IMR-90 (cell line): ENCODE results near the gene CLDN22. TPM values are rescaled to one million over a fixed set of nuclear protein-coding genes. Genes with fewer than 3 reads are reported as not detected.

Source experiments
- ATAC-seq: fragments of 200-7000 bp; cut with Tn5 transposase; 2 replicates; pipeline ENCODE4 v1.9.1; 2020; ENCODE audit warnings: low read depth, mild to moderate bottlenecking, moderate library complexity
- BruUV-seq: library from RNA; stranded (reverse); fragments of 400-500 nt; replicated peaks from 2 replicates; lab custom pipeline; 2021; lab: Mats Ljungman, UMichigan
- CTCF ChIA-PET: fragments of 300-600 bp; formaldehyde crosslinking; extraction: SDS; loops from one replicate; lab custom pipeline; 2021; ENCODE audit warnings: antibody characterized with exemption; lab: Yijun Ruan, JAX
- POLR2A ChIA-PET: fragments of 300-600 bp; sonication (Branson Sonifier 250); formaldehyde crosslinking; loops from one replicate; lab custom pipeline; 2022; ENCODE audit warnings: antibody characterized with exemption; ENCODE audit not compliant: unreplicated experiment; lab: Charles Lee
- DNase-seq: peaks from one replicate; pipeline ENCODE4 v3.0.0; 2013
- H2AFZ ChIP-seq: replicated peaks from 2 replicates; pipeline ENCODE3; 2013; ENCODE audit warnings: low read length, mild to moderate bottlenecking; ENCODE audit not compliant: poor library complexity
- H2AK5ac ChIP-seq: 2 replicates; pipeline ENCODE4 v1.6.1; 2013; ENCODE audit warnings: low read depth, low read length, inconsistent platforms
- H2AK9ac ChIP-seq: replicated peaks from 2 replicates; pipeline ENCODE3; 2013; ENCODE audit warnings: mild to moderate bottlenecking, low read depth, low read length, moderate library complexity; ENCODE audit not compliant: poor library complexity
- H2BK120ac ChIP-seq: 2 replicates; pipeline ENCODE4 v1.6.1; 2013; ENCODE audit warnings: low read depth, low read length, inconsistent platforms
- H2BK15ac ChIP-seq: 3 replicates; pipeline ENCODE4 v1.6.1; 2013; ENCODE audit warnings: low read depth, low read length, inconsistent platforms
- H2BK20ac ChIP-seq: 2 replicates; pipeline ENCODE4 v1.6.1; 2013; ENCODE audit warnings: low read depth, mild to moderate bottlenecking, inconsistent platforms, low read length, moderate library complexity
- H2BK5ac ChIP-seq: 2 replicates; pipeline ENCODE4 v1.6.1; 2013; ENCODE audit warnings: mild to moderate bottlenecking, low read depth, low read length, inconsistent platforms; ENCODE audit not compliant: poor library complexity, severe bottlenecking
- H3K14ac ChIP-seq: replicated peaks from 2 replicates; pipeline ENCODE4 v1.6.1; 2013; ENCODE audit warnings: low read depth, low read length, inconsistent platforms
- H3K18ac ChIP-seq: 2 replicates; pipeline ENCODE4 v1.6.1; 2013; ENCODE audit warnings: low read depth, low read length, control low read depth
- H3K23ac ChIP-seq: 2 replicates; pipeline ENCODE4 v1.6.1; 2013; ENCODE audit warnings: low read depth, low read length, inconsistent platforms
- H3K27ac ChIP-seq: 2 replicates; pipeline ENCODE4 v1.5.1; 2013; ENCODE audit warnings: mild to moderate bottlenecking, control low read depth, low read length; ENCODE audit not compliant: insufficient read depth
- H3K27me3 ChIP-seq: 2 replicates; pipeline ENCODE4 v1.6.1; 2013; ENCODE audit warnings: low read length; ENCODE audit not compliant: control insufficient read depth, insufficient read depth
- H3K36me3 ChIP-seq: 2 replicates; pipeline ENCODE4 v1.6.1; 2013; ENCODE audit warnings: low read length, mixed read lengths; ENCODE audit not compliant: control insufficient read depth, insufficient read depth
- H3K4ac ChIP-seq: 2 replicates; pipeline ENCODE4 v1.6.1; 2013; ENCODE audit warnings: low read depth, low read length, inconsistent platforms
- H3K4me1 ChIP-seq: 2 replicates; pipeline ENCODE4 v1.6.1; 2013; ENCODE audit warnings: low read length, mixed read lengths; ENCODE audit not compliant: control insufficient read depth, insufficient read depth
- H3K4me2 ChIP-seq: 2 replicates; pipeline ENCODE4 v1.6.1; 2013; ENCODE audit warnings: low read depth, mild to moderate bottlenecking, control low read depth, low read length, moderate library complexity
- H3K4me3 ChIP-seq: 2 replicates; pipeline ENCODE4 v1.5.1; 2013; ENCODE audit warnings: low read depth, mild to moderate bottlenecking, control low read depth, low read length, moderate library complexity; ENCODE audit not compliant: insufficient read depth
- H3K56ac ChIP-seq: 2 replicates; pipeline ENCODE4 v1.6.1; 2013; ENCODE audit warnings: low read length, inconsistent platforms; ENCODE audit not compliant: insufficient read depth; ENCODE audit errors: extremely low read depth
- H3K79me1 ChIP-seq, 2 experiments: 2 replicates each; pipeline ENCODE4 v1.6.1; 2013; ENCODE audit warnings: low read length in 2 of 2, inconsistent platforms in 1 of 2, low read depth in 1 of 2
- H3K9ac ChIP-seq: 2 replicates; pipeline ENCODE4 v1.6.1; 2013; ENCODE audit warnings: low read depth, low read length, control low read depth
- H3K9me1 ChIP-seq: 2 replicates; pipeline ENCODE4 v1.6.1; 2013; ENCODE audit warnings: low read length, inconsistent platforms; ENCODE audit not compliant: insufficient read depth
- H3K9me3 ChIP-seq: 2 replicates; pipeline ENCODE4 v1.6.1; 2013; ENCODE audit warnings: low read length; ENCODE audit not compliant: control insufficient read depth, insufficient read depth
- H4K20me1 ChIP-seq: 2 replicates; pipeline ENCODE4 v1.6.1; 2013; ENCODE audit warnings: low read length, inconsistent platforms; ENCODE audit not compliant: insufficient read depth
- H4K5ac ChIP-seq: 2 replicates; pipeline ENCODE4 v1.6.1; 2013; ENCODE audit warnings: mild to moderate bottlenecking, low read depth, low read length, control low read depth
- H4K8ac ChIP-seq, 2 experiments: 2 replicates each; pipeline ENCODE4 v1.6.1; 2013; ENCODE audit warnings: low read depth in 2 of 2, low read length in 2 of 2, control low read depth in 1 of 2, inconsistent platforms in 1 of 2
- H4K91ac ChIP-seq: 2 replicates; pipeline ENCODE4 v1.6.1; 2013; ENCODE audit warnings: low read depth, low read length, inconsistent platforms; ENCODE audit not compliant: insufficient read depth
- BHLHE40 ChIP-seq: fragments of 150-350 bp; IDR thresholded peaks from 2 replicates; pipeline ENCODE4 v1.6.1; 2016; ENCODE audit warnings: mild to moderate bottlenecking, low read depth, low read length
- CEBPB ChIP-seq: IDR thresholded peaks from 2 replicates; pipeline ENCODE4 v1.6.1; 2012; ENCODE audit warnings: low read depth, low read length, improper control_type of control experiment
- CHD1 ChIP-seq: IDR thresholded peaks from 2 replicates; pipeline ENCODE4 v1.6.1; 2012; ENCODE audit warnings: low read depth, low read length, improper control_type of control experiment
- CTCF ChIP-seq: conservative IDR thresholded peaks from 2 replicates; pipeline ENCODE4 v1.5.1; 2012; ENCODE audit warnings: mild to moderate bottlenecking, low read depth, low read length, improper control_type of control experiment
- ELK1 ChIP-seq: fragments of 150-350 bp; IDR thresholded peaks from 2 replicates; pipeline ENCODE4 v1.6.1; 2016; ENCODE audit warnings: low read depth, mild to moderate bottlenecking, low read length, moderate library complexity, borderline replicate concordance
- FOS ChIP-seq: fragments of 150-350 bp; IDR thresholded peaks from 2 replicates; pipeline ENCODE4 v1.6.1; 2016; ENCODE audit warnings: low read depth, low read length
- MAFK ChIP-seq: IDR thresholded peaks from 2 replicates; pipeline ENCODE4 v1.6.1; 2012; ENCODE audit warnings: low read depth, low read length, improper control_type of control experiment
- MAZ ChIP-seq: IDR thresholded peaks from 2 replicates; pipeline ENCODE4 v1.6.1; 2012; ENCODE audit warnings: low read depth, mild to moderate bottlenecking, low read length, improper control_type of control experiment, moderate library complexity, borderline replicate concordance
- MXI1 ChIP-seq: IDR thresholded peaks from 2 replicates; pipeline ENCODE4 v1.6.1; 2012; ENCODE audit warnings: low read depth, mild to moderate bottlenecking, low read length, moderate library complexity, borderline replicate concordance
- NFE2L2 ChIP-seq: fragments of 150-350 bp; IDR thresholded peaks from 2 replicates; pipeline ENCODE4 v1.6.1; 2016; ENCODE audit warnings: low read depth, mild to moderate bottlenecking, low read length
- POLR2A ChIP-seq: IDR thresholded peaks from 2 replicates; pipeline ENCODE4 v1.6.1; 2012; ENCODE audit warnings: mild to moderate bottlenecking, low read depth, low read length
- RAD21 ChIP-seq: IDR thresholded peaks from 2 replicates; pipeline ENCODE4 v1.6.1; 2012; ENCODE audit warnings: low read length, improper control_type of control experiment
- RCOR1 ChIP-seq: IDR thresholded peaks from 2 replicates; pipeline ENCODE4 v1.6.1; 2012; ENCODE audit warnings: mild to moderate bottlenecking, low read length, improper control_type of control experiment; ENCODE audit not compliant: insufficient replicate concordance
- RFX5 ChIP-seq: IDR thresholded peaks from 2 replicates; pipeline ENCODE4 v1.8.0; 2012; ENCODE audit warnings: low read depth, mild to moderate bottlenecking, low read length, moderate library complexity
- SMC3 ChIP-seq: fragments of 150-350 bp; IDR thresholded peaks from 2 replicates; pipeline ENCODE4 v1.6.1; 2016; ENCODE audit warnings: low read depth, mild to moderate bottlenecking, antibody characterized with exemption, low read length, moderate library complexity
- USF2 ChIP-seq: fragments of 150-350 bp; IDR thresholded peaks from 2 replicates; pipeline ENCODE4 v1.6.1; 2017; ENCODE audit warnings: mild to moderate bottlenecking, antibody characterized with exemption, low read length, low read depth
- WGBS, 2 experiments: methylation state at CpG; one replicate each; pipeline versions ENCODE4 v1.1.5 to v1.1.7; 2013; ENCODE audit warnings: missing lambda C conversion rate in 2 of 2; ENCODE audit not compliant: insufficient read length in 1 of 2; ENCODE audit errors: extremely low coverage in 2 of 2; 5-methylcytosine and 5-hydroxymethylcytosine counted together
- dilution Hi-C: fragments of 300-500 bp; cut with HindIII; formaldehyde crosslinking; loops from one replicate; pipeline ENCODE4 v1.14.3; 2018; ENCODE audit warnings: low sequenced_read_pairs; ENCODE audit not compliant: unreplicated experiment
- in situ Hi-C: fragments of 300-500 bp; cut with MboI; formaldehyde crosslinking; loops from 3 replicates; pipeline ENCODE4 v1.14.3; 2019; ENCODE audit warnings: low sequenced_read_pairs, inconsistent platforms, mixed read lengths
- intact Hi-C: fragments of 100-400 bp; cut with micrococcal nuclease; formaldehyde crosslinking; loops from 2 replicates; pipeline ENCODE4 v1.10.0; 2022
- polyA plus RNA-seq, 3 experiments: library from polyadenylated mRNA; depleted of rRNA; stranded (reverse); fragments of >200 nt; gene quantifications; 2 replicates each; pipeline ENCODE4 v1.2.3, GENCODE V29; 2012; ENCODE audit warnings: low replicate concordance in 1 of 3
- total RNA-seq: library from RNA; depleted of rRNA; stranded (reverse); fragments of >200 nt; gene quantifications from 2 replicates; pipeline ENCODE4 v1.2.3, GENCODE V29; 2012

CLDN22 gene
- total and polyA plus RNA-seq, 2 of the 4 experiments (the other 2 are of a cell fraction), result not detected

GRCh38 chr4:183303301-183303700, 16.8 kb downstream of the CLDN22 start:
- ChIA-PET POLR2A (no interaction called here), CTCF (no interaction called here)
- H2AK5ac ChIP-seq, result no peak overlapping the region
- TF ChIP-seq POLR2A (no peak), SMC3 (no peak), MAZ (no peak), RFX5 (no peak), USF2 (no peak), RAD21 (no peak), FOS (no peak), ELK1 (no peak), CHD1 (no peak), NFE2L2 (no peak), MAFK (no peak), CEBPB (no peak), MXI1 (no peak), RCOR1 (no peak), BHLHE40 (no peak), CTCF (no peak)
- dilution Hi-C loops (no loop called here), intact Hi-C loops (no loop called here), in situ Hi-C loops (no loop called here)
- peaks cover 4% of the 10 kb centered on the region; the same call in 1 of the 2 replicates for H3K4me1 ChIP-seq
- no peak overlapping the region for H2AK9ac ChIP-seq
- no peak overlapping the region for H4K5ac ChIP-seq
- 0 out of 4 replicates have a peak, but pooled peaks cover 0 to 4% of the 10 kb centered on the region in 2 experiments for H3K79me1 ChIP-seq
- H4K91ac ChIP-seq, result no peak overlapping the region
- H3K27me3 ChIP-seq, result no peaks in the 10 kb centered on the region
- no peak overlapping the region for H3K4me3 ChIP-seq
- no peak overlapping the region for H4K8ac ChIP-seq
- no peak for DNase-seq
- H2BK20ac ChIP-seq, result no peak overlapping the region
- no peak overlapping the region for H3K4me2 ChIP-seq
- no peak overlapping the region for H3K9ac ChIP-seq
- no peak overlapping the region for H2BK120ac ChIP-seq
- no peak overlapping the region for H3K23ac ChIP-seq
- H3K56ac ChIP-seq, result no peak overlapping the region
- no peak overlapping the region for H2AFZ ChIP-seq
- no peak overlapping the region for H2BK5ac ChIP-seq
- H3K36me3 ChIP-seq, result peaks cover 14% of the 10 kb centered on the region
- WGBS, 2 experiments, result no CpG with 5 or more reads among the region's 4 CpGs
- no peak for ATAC-seq
- no peak overlapping the region for H3K18ac ChIP-seq
- no peaks in the 10 kb centered on the region for H4K20me1 ChIP-seq
- peaks cover 7% of the 10 kb centered on the region for H3K9me1 ChIP-seq
- no peaks in the 10 kb centered on the region for H3K9me3 ChIP-seq
- H3K27ac ChIP-seq, result no peak overlapping the region
- no peak overlapping the region for H3K14ac ChIP-seq
- H3K4ac ChIP-seq, result no peak overlapping the region
- no peak overlapping the region for H2BK15ac ChIP-seq
- BruUV-seq, result no TSS peak
